ENCODE measurements around the gene UBE2L5.

The UBE2L5 gene

DNA sequence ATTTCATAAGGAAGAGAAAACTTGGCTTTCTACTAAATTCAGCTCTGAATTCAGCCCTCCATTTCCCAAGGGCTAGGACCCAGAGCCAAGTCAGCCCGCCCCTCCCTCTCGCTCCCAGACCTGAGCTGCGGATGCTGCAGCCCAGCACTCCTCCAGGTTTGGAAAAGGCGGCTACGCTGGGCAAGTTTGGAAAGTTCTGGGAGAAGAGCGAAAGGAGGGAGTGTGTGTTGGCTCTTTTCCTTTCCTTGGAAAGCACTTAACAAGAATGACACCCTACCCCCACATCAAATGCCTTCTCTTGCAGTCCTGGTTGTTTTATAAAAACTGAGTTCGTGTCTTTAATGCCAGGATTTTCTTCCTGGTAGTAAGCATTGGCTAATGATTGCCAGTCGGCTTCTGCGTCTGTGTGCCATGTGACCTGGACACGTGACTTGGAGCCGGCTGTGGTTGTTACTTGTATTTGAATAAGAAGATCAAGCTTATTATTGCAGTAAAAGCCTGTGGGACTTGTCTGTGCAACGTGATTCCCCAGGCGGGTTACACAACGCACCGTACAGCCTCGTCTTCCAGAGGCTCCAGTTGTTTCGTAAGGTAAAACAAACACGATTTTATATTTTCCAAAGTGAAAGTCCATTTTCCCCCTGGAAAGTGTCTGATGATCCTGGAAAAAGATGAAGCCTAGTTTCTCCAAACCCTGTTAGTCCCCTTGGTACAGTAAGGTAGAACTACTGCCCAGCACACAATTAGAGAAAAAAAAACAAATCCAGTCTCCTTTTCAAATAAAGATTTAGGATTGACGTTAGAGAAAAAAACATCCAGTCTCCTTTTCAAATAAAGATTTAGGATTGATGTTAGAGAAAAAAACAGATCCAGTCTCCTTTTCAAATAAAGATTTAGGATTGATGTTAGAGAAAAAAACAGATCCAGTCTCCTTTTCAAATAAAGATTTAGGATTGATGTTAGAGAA, 26.8 kb upstream of the UBE2L5 start:
- TF ChIP-seq ZNF70 (CRISPR knock-in tag; IDR thresholded peaks at IDR 0.05) (no peak), PPARA (CRISPR knock-in tag; IDR thresholded peaks at IDR 0.05; ENCODE audit: borderline replicate concordance) (no peak), ARNTL (CRISPR knock-in tag; IDR thresholded peaks at IDR 0.05; ENCODE audit: borderline replicate concordance, low read depth) (peak; percentile 86)
- peak; percentile 91 for ATAC-seq

GRCh38 chr13:30396434-30397075, 25.7 kb upstream of the UBE2L5 start:
- ATAC-seq: no peak
- TF ChIP-seq TCF4 (CRISPR knock-in tag; IDR thresholded peaks at IDR 0.05; ENCODE audit: borderline replicate concordance) (no peak), ESRRG (CRISPR knock-in tag; IDR thresholded peaks at IDR 0.05) (no peak), OSR1 (CRISPR knock-in tag; IDR thresholded peaks at IDR 0.05) (no peak), GLIS3 (CRISPR knock-in tag; IDR thresholded peaks at IDR 0.05) (no peak), ZC3H10 (CRISPR knock-in tag; IDR thresholded peaks at IDR 0.05) (no peak), ZNF70 (CRISPR knock-in tag; IDR thresholded peaks at IDR 0.05) (no peak), TSHZ2 (CRISPR knock-in tag; IDR thresholded peaks at IDR 0.05) (no peak), BACH2 (CRISPR knock-in tag; IDR thresholded peaks at IDR 0.05; ENCODE audit: borderline replicate concordance) (no peak), ZFP30 (CRISPR knock-in tag; IDR thresholded peaks at IDR 0.05) (no peak), ISL1 (CRISPR knock-in tag; IDR thresholded peaks at IDR 0.05) (no peak), RARB (CRISPR knock-in tag; IDR thresholded peaks at IDR 0.05) (no peak), SNAI2 (CRISPR knock-in tag; IDR thresholded peaks at IDR 0.05) (no peak), ZNF565 (CRISPR knock-in tag; conservative IDR thresholded peaks at IDR 0.05; ENCODE audit: low read depth) (no peak), ZFP3 (CRISPR knock-in tag; IDR thresholded peaks at IDR 0.05) (no peak), ZNF8 (CRISPR knock-in tag; IDR thresholded peaks at IDR 0.05) (no peak)
- TF ChIP-seq, protein P1, sequence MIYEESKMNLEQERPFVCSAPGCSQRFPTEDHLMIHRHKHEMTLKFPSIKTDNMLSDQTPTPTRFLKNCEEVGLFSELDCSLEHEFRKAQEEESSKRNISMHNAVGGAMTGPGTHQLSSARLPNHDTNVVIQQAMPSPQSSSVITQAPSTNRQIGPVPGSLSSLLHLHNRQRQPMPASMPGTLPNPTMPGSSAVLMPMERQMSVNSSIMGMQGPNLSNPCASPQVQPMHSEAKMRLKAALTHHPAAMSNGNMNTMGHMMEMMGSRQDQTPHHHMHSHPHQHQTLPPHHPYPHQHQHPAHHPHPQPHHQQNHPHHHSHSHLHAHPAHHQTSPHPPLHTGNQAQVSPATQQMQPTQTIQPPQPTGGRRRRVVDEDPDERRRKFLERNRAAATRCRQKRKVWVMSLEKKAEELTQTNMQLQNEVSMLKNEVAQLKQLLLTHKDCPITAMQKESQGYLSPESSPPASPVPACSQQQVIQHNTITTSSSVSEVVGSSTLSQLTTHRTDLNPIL (CRISPR knock-in tag; IDR thresholded peaks at IDR 0.05; ENCODE audit: low read depth): no peak
- TF ChIP-seq, protein P2, sequence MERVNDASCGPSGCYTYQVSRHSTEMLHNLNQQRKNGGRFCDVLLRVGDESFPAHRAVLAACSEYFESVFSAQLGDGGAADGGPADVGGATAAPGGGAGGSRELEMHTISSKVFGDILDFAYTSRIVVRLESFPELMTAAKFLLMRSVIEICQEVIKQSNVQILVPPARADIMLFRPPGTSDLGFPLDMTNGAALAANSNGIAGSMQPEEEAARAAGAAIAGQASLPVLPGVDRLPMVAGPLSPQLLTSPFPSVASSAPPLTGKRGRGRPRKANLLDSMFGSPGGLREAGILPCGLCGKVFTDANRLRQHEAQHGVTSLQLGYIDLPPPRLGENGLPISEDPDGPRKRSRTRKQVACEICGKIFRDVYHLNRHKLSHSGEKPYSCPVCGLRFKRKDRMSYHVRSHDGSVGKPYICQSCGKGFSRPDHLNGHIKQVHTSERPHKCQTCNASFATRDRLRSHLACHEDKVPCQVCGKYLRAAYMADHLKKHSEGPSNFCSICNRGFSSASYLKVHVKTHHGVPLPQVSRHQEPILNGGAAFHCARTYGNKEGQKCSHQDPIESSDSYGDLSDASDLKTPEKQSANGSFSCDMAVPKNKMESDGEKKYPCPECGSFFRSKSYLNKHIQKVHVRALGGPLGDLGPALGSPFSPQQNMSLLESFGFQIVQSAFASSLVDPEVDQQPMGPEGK (CRISPR knock-in tag; IDR thresholded peaks at IDR 0.05; ENCODE audit: borderline replicate concordance): no peak
- TF ChIP-seq, protein P3, sequence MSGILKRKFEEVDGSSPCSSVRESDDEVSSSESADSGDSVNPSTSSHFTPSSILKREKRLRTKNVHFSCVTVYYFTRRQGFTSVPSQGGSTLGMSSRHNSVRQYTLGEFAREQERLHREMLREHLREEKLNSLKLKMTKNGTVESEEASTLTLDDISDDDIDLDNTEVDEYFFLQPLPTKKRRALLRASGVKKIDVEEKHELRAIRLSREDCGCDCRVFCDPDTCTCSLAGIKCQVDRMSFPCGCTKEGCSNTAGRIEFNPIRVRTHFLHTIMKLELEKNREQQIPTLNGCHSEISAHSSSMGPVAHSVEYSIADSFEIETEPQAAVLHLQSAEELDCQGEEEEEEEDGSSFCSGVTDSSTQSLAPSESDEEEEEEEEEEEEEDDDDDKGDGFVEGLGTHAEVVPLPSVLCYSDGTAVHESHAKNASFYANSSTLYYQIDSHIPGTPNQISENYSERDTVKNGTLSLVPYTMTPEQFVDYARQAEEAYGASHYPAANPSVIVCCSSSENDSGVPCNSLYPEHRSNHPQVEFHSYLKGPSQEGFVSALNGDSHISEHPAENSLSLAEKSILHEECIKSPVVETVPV (CRISPR knock-in tag; IDR thresholded peaks at IDR 0.05): no peak

DNA sequence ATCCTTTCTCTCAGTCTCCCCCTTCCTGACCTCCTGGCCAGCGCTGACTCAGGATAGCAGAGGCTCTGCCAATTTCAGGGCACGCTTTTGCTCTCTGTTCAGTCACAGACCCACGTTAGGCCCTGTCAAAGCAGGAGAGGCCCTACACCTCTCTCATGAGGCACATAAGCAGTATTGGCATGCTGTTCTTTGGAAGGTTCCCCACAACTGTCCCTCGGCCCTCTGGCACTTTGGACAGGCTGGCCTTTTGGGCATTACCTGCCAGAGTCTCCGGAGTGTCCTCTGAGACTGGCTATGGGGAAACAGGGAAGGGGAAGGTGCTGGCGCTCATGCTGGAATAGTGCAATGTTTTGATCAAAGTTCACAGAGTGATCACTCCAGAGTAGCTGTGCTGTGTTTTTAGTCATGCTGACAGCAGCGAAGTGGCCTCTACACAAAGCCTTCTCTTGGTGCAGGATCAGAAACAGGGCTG, 23.7 kb upstream of the UBE2L5 start:
- TF ChIP-seq ZC3H10 (CRISPR knock-in tag; IDR thresholded peaks at IDR 0.05) (no peak), ZNF8 (CRISPR knock-in tag; IDR thresholded peaks at IDR 0.05) (no peak), OSR1 (CRISPR knock-in tag; IDR thresholded peaks at IDR 0.05) (no peak), RARB (CRISPR knock-in tag; IDR thresholded peaks at IDR 0.05) (no peak)
- TF ChIP-seq, protein P3 (CRISPR knock-in tag; IDR thresholded peaks at IDR 0.05): no peak
- no peak for ATAC-seq
